Measurements from ENCODE around the gene WASL.
"Not testable (repeated sequence)": the region's sequence is repeated elsewhere in the genome, so short reads cannot be mapped to it uniquely, and the experiment has no call there.

WASL gene

GRCh38 chr7:123748734-123749536 is at the start of gene WASL:
Gene WASL, minus strand, starts transcription at chr7:123749003. Its CDS starts 269 bp downstream, at chr7:123748734.
- peak; percentile 63 for DNase-seq (ENCODE audit: low read depth)

- DNase-seq (ENCODE audit: low read depth), result peak; percentile 65
Observed at GRCh38 chr7:123797673-123798531, 49.1 kb upstream of the WASL start.

- DNase-seq (ENCODE audit: low read depth), result no peak
Observed at GRCh38 chr7:123796568-123796967, 47.8 kb upstream of the WASL start.

GRCh38 chr7:123795917-123796316 is 47.1 kb upstream of the WASL start:
- DNase-seq (ENCODE audit: low read depth), result no peak

- not testable (repeated sequence) for DNase-seq (ENCODE audit: low read depth)
Observed at GRCh38 chr7:123795116-123795515, 46.3 kb upstream of the WASL start.

GRCh38 chr7:123792547-123792946 is 43.7 kb upstream of the WASL start:
- DNase-seq (ENCODE audit: low read depth), result no peak

- no peak for DNase-seq (ENCODE audit: low read depth)
Observed at GRCh38 chr7:123791001-123791400, 42.2 kb upstream of the WASL start.

- DNase-seq (ENCODE audit: low read depth), result no peak
Observed at GRCh38 chr7:123789817-123790216, 41.0 kb upstream of the WASL start.

- no peak for DNase-seq (ENCODE audit: low read depth)
Observed at GRCh38 chr7:123789206-123789784, 40.5 kb upstream of the WASL start.

- no peak for DNase-seq (ENCODE audit: low read depth)
Observed at GRCh38 chr7:123788584-123788983, 39.8 kb upstream of the WASL start.

GRCh38 chr7:123787220-123788007 is 38.6 kb upstream of the WASL start:
- no peak for DNase-seq (ENCODE audit: low read depth)

GRCh38 chr7:123784263-123784662 is 35.5 kb upstream of the WASL start:
- no peak for DNase-seq (ENCODE audit: low read depth)

GRCh38 chr7:123783820-123784219 is 35.0 kb upstream of the WASL start:
- DNase-seq (ENCODE audit: low read depth), result no peak

- no peak for DNase-seq (ENCODE audit: low read depth)
Observed at GRCh38 chr7:123782071-123782798, 33.4 kb upstream of the WASL start.

- DNase-seq (ENCODE audit: low read depth), result not testable (repeated sequence)
Observed at GRCh38 chr7:123780472-123780871, 31.7 kb upstream of the WASL start.

- no peak for DNase-seq (ENCODE audit: low read depth)
Observed at GRCh38 chr7:123774496-123774895, 25.7 kb upstream of the WASL start.

GRCh38 chr7:123773481-123773880 is 24.7 kb upstream of the WASL start:
- no peak for DNase-seq (ENCODE audit: low read depth)

GRCh38 chr7:123772652-123773051 is 23.8 kb upstream of the WASL start:
- no peak for DNase-seq (ENCODE audit: low read depth)

GRCh38 chr7:123771846-123772245 is 23.0 kb upstream of the WASL start:
- DNase-seq (ENCODE audit: low read depth), result no peak

GRCh38 chr7:123771256-123771655 is 22.5 kb upstream of the WASL start:
- DNase-seq (ENCODE audit: low read depth), result no peak

- peak; percentile 58 for DNase-seq (ENCODE audit: low read depth)
Observed at GRCh38 chr7:123770378-123770777, 21.6 kb upstream of the WASL start.
